Mesothelial cell of epicardium (in vitro differentiated cells): ENCODE measurements around the gene LAMC3. TPM values are rescaled to one million over a fixed set of nuclear protein-coding genes. Genes with fewer than 3 reads are reported as not detected.

Experiments
- DNase-seq, 2 experiments: peaks; one replicate each; pipeline ENCODE4 v3.0.0; 2021; ENCODE audit warnings: low spot score in 2 of 2; ENCODE audit not compliant: unreplicated experiment in 2 of 2
- H3K27ac Mint-ChIP-seq: 2 replicates; pipeline ENCODE4 v1.8.0; 2021; ENCODE audit warnings: mixed read lengths
- H3K27me3 Mint-ChIP-seq: 2 replicates; pipeline ENCODE4 v1.8.0; 2021; ENCODE audit warnings: low read depth, mixed read lengths
- H3K36me3 Mint-ChIP-seq: 2 replicates; pipeline ENCODE4 v1.8.0; 2021; ENCODE audit warnings: mixed read lengths
- H3K4me1 Mint-ChIP-seq: 2 replicates; pipeline ENCODE4 v1.8.0; 2021; ENCODE audit warnings: mixed read lengths
- H3K4me3 Mint-ChIP-seq: 2 replicates; pipeline ENCODE4 v1.8.0; 2021; ENCODE audit warnings: mild to moderate bottlenecking, moderate library complexity, mixed read lengths
- H3K9me3 Mint-ChIP-seq: 2 replicates; pipeline ENCODE4 v1.8.0; 2021; ENCODE audit warnings: mixed read lengths
- total RNA-seq: library from RNA; stranded (reverse); gene quantifications from 3 replicates; pipeline ENCODE4 v1.2.1, GENCODE V29; 2021
- TF ChIP-seq, protein P1 (sequence below): fragments of 200-600 bp; sonication (generic); IDR thresholded peaks from one replicate; pipeline ENCODE4 v1.5.0; 2021; ENCODE audit warnings: antibody characterized with exemption; ENCODE audit not compliant: unreplicated experiment

Gene LAMC3
- total RNA-seq, 1 donor from 2014 or later: 18.3 TPM

- Mint-ChIP-seq H3K4me3 (no peak overlapping the region), H3K4me1 (no peaks in the 10 kb centered on the region), H3K36me3 (no peaks in the 10 kb centered on the region), H3K27ac (no peak overlapping the region), H3K9me3 (no peaks in the 10 kb centered on the region), H3K27me3 (peaks cover 25% of the 10 kb centered on the region)
- DNase-seq: no peak
- TF ChIP-seq, protein P1, sequence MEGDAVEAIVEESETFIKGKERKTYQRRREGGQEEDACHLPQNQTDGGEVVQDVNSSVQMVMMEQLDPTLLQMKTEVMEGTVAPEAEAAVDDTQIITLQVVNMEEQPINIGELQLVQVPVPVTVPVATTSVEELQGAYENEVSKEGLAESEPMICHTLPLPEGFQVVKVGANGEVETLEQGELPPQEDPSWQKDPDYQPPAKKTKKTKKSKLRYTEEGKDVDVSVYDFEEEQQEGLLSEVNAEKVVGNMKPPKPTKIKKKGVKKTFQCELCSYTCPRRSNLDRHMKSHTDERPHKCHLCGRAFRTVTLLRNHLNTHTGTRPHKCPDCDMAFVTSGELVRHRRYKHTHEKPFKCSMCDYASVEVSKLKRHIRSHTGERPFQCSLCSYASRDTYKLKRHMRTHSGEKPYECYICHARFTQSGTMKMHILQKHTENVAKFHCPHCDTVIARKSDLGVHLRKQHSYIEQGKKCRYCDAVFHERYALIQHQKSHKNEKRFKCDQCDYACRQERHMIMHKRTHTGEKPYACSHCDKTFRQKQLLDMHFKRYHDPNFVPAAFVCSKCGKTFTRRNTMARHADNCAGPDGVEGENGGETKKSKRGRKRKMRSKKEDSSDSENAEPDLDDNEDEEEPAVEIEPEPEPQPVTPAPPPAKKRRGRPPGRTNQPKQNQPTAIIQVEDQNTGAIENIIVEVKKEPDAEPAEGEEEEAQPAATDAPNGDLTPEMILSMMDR: no peak
These were observed 18.9 kb downstream of the LAMC3 start for GRCh38 chr9:131027872-131028179.

DNA sequence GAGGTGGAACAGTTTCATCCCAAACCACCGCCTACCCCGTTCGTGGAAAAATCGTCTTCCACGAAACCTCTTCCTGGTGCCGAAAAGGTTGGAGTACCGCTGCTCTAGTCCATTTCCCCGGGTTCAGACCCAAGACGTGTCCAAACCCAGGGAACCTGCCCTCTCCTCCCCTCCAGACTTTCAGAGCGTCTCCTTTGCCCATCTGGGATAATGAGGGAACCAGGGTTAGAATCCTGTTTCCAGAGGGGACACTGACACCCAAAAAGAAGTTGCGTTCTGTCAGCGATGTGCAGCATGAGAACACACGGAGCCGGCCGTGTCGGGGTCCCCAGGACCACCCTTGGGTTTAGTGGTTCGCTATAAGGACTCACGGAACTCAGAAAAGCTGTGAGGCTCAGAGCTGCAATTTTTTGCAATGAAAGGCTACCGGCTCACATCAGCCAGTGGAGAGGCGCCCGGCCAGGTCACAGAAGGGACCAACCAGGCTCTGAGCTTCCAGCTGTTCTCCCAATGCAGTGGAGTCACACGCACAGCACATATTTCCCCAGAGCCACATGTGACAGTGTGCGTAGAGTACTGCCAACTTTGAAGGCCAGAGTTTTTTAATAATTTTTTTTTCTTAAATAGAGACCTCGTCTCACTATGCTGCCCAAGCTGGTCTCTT is 19.4 kb downstream of the LAMC3 start:
- H3K4me1 Mint-ChIP-seq: no peaks in the 10 kb centered on the region
- H3K4me3 Mint-ChIP-seq: no peak overlapping the region
- no peaks in the 10 kb centered on the region for H3K9me3 Mint-ChIP-seq
- H3K27ac Mint-ChIP-seq: no peak overlapping the region
- H3K27me3 Mint-ChIP-seq: peaks cover 21% of the 10 kb centered on the region
- TF ChIP-seq, protein P1: no peak
- no peak for DNase-seq
- H3K36me3 Mint-ChIP-seq: no peaks in the 10 kb centered on the region

DNA sequence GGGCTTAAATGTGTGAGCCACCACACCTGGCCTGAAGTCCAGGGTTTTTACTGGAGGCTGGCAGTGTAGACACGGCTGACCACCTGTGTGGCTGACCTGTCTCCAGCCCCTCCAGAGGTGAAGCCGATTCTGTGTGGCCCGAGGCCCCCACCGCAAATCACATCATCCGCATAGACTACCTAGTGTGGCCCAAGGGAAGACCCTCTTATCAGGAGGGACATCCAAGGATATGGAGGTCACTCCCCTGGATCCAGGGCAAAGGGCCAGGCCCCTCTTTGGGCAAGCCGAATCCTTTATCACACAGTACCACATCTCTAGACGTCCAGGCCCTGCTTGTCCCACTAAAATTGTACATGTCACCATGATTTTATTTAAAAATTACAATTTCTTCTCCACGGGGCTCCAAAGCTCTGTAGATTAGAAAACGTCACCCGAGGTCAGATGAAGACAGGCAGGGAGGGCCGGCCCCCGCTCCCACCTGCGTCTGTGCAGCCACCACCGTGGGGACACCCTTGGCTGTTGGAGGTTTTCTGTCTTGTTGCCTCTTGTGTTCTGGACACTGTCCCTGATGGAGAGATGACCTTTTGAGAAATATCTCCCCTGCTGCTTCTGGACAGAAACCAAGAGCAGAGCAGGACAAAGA is 20.1 kb downstream of the LAMC3 start:
- Mint-ChIP-seq H3K36me3 (no peaks in the 10 kb centered on the region), H3K4me3 (no peak overlapping the region), H3K27ac (no peak overlapping the region), H3K4me1 (no peaks in the 10 kb centered on the region), H3K27me3 (peaks cover 16% of the 10 kb centered on the region), H3K9me3 (no peaks in the 10 kb centered on the region)
- no peak for DNase-seq
- TF ChIP-seq, protein P1: no peak

- H3K36me3 Mint-ChIP-seq: no peaks in the 10 kb centered on the region
- peaks cover 13% of the 10 kb centered on the region for H3K27me3 Mint-ChIP-seq
- DNase-seq: no peak
- TF ChIP-seq, protein P1: no peak
- no peaks in the 10 kb centered on the region for H3K4me1 Mint-ChIP-seq
- H3K27ac Mint-ChIP-seq: no peak overlapping the region
- H3K4me3 Mint-ChIP-seq: no peak overlapping the region
- H3K9me3 Mint-ChIP-seq: no peaks in the 10 kb centered on the region
These were observed 20.6 kb downstream of the LAMC3 start for GRCh38 chr9:131029574-131029952.

- H3K27me3 Mint-ChIP-seq: peaks cover 6% of the 10 kb centered on the region
- TF ChIP-seq, protein P1: no peak
- H3K36me3 Mint-ChIP-seq: no peaks in the 10 kb centered on the region
- no peaks in the 10 kb centered on the region for H3K9me3 Mint-ChIP-seq
- H3K27ac Mint-ChIP-seq: no peak overlapping the region
- DNase-seq: no peak
- no peak overlapping the region for H3K4me3 Mint-ChIP-seq
- H3K4me1 Mint-ChIP-seq: no peaks in the 10 kb centered on the region
These were observed 21.4 kb downstream of the LAMC3 start for GRCh38 chr9:131030239-131031004.
